ENCODE measurements around the gene CEBPZOS.
"Not testable (repeated sequence)": the region's sequence is repeated elsewhere in the genome, so short reads cannot be mapped to it uniquely, and the experiment has no call there.

CEBPZOS gene

GRCh38 chr2:37201766-37202165, 5.5 kb downstream of the CEBPZOS start:
- ATAC-seq (replicated peaks) (peak; percentile 91), DNase-seq (peak; percentile 12 to 30 (median 27))
- Mint-ChIP-seq H3K4me3 (peak overlapping the region in 1 of 2 donors; percentile 53), H3K9me3 (peaks cover 0 to under 1% of the 10 kb centered on the region in 2 donors), H3K27me3 (no peaks in the 10 kb centered on the region), H3K27ac (peak overlapping the region; percentile 67 to 84), H3K4me1 (ENCODE audit: low read depth in 2 of 2) (peaks cover 20 to 39% of the 10 kb centered on the region in 2 donors), H3K36me3 (ENCODE audit: insufficient read depth) (peaks cover 57% of the 10 kb centered on the region)

GRCh38 chr2:37203708-37204107, 7.4 kb downstream of the CEBPZOS start:
- no peak for ATAC-seq (replicated peaks)
- Mint-ChIP-seq H3K27ac (no peak overlapping the region), H3K36me3 (ENCODE audit: insufficient read depth) (peaks cover 54% of the 10 kb centered on the region), H3K27me3 (no peaks in the 10 kb centered on the region), H3K4me1 (ENCODE audit: low read depth in 2 of 2) (peaks cover 19 to 44% of the 10 kb centered on the region in 2 donors), H3K4me3 (no peak overlapping the region), H3K9me3 (peaks cover 5 to 14% of the 10 kb centered on the region in 2 donors)
- no peak for DNase-seq

- H3K4me1 Mint-ChIP-seq (ENCODE audit: low read depth in 2 of 2): peaks cover 15 to 37% of the 10 kb centered on the region in 2 donors
- not testable (repeated sequence) for H3K27ac Mint-ChIP-seq
- peaks cover 5 to 14% of the 10 kb centered on the region in 2 donors for H3K9me3 Mint-ChIP-seq
Observed at GRCh38 chr2:37205071-37205661, 8.9 kb downstream of the CEBPZOS start.

GRCh38 chr2:37205689-37206341, 9.5 kb downstream of the CEBPZOS start:
- peaks cover 72% of the 10 kb centered on the region for H3K36me3 Mint-ChIP-seq (ENCODE audit: insufficient read depth)
- ATAC-seq (replicated peaks) (no peak), DNase-seq (no peak)
- no peak overlapping the region for H3K27ac Mint-ChIP-seq
- peaks cover 15 to 37% of the 10 kb centered on the region in 2 donors for H3K4me1 Mint-ChIP-seq (ENCODE audit: low read depth in 2 of 2)
- no peaks in the 10 kb centered on the region for H3K27me3 Mint-ChIP-seq
- no peak overlapping the region for H3K4me3 Mint-ChIP-seq
- H3K9me3 Mint-ChIP-seq: peaks cover 5 to 14% of the 10 kb centered on the region in 2 donors

More at GRCh38 chr2:37205071-37205661, 8.9 kb downstream of the CEBPZOS start:
- not testable (repeated sequence) for DNase-seq; H3K27me3 Mint-ChIP-seq; ATAC-seq (replicated peaks); H3K4me3 Mint-ChIP-seq
- peaks cover 69% of the 10 kb centered on the region for H3K36me3 Mint-ChIP-seq (ENCODE audit: insufficient read depth)

GRCh38 chr2:37206760-37207159, 10.5 kb downstream of the CEBPZOS start:
- H3K4me3 Mint-ChIP-seq; H3K27me3 Mint-ChIP-seq; ATAC-seq (replicated peaks); DNase-seq: not testable (repeated sequence)
- Mint-ChIP-seq H3K36me3 (ENCODE audit: insufficient read depth) (peaks cover 72% of the 10 kb centered on the region), H3K9me3 (peaks cover 5 to 14% of the 10 kb centered on the region in 2 donors), H3K27ac (peak overlapping the region in 1 of 2 donors; percentile 46), H3K4me1 (ENCODE audit: low read depth in 2 of 2) (peaks cover 12 to 35% of the 10 kb centered on the region in 2 donors)

- Mint-ChIP-seq H3K27ac (no peak overlapping the region), H3K9me3 (peaks cover 5 to 14% of the 10 kb centered on the region in 2 donors), H3K4me3 (no peak overlapping the region), H3K4me1 (ENCODE audit: low read depth in 2 of 2) (peaks cover 5 to 17% of the 10 kb centered on the region in 2 donors), H3K27me3 (no peaks in the 10 kb centered on the region), H3K36me3 (ENCODE audit: insufficient read depth) (peaks cover 68% of the 10 kb centered on the region)
- DNase-seq (no peak), ATAC-seq (replicated peaks) (no peak)
Observed at GRCh38 chr2:37211212-37211611, 14.9 kb downstream of the CEBPZOS start.

GRCh38 chr2:37211939-37212338, 15.6 kb downstream of the CEBPZOS start:
- ATAC-seq (replicated peaks): no peak
- Mint-ChIP-seq H3K9me3 (peaks cover 5 to 11% of the 10 kb centered on the region in 2 donors), H3K36me3 (ENCODE audit: insufficient read depth) (peaks cover 75% of the 10 kb centered on the region), H3K27ac (no peak overlapping the region), H3K4me3 (no peak overlapping the region), H3K27me3 (no peaks in the 10 kb centered on the region), H3K4me1 (ENCODE audit: low read depth in 2 of 2) (peaks cover 5 to 12% of the 10 kb centered on the region in 2 donors)
- DNase-seq: no peak

- no peaks in the 10 kb centered on the region for H3K4me1 Mint-ChIP-seq (ENCODE audit: low read depth in 2 of 2)
- H3K4me3 Mint-ChIP-seq: no peak overlapping the region
- no peak for ATAC-seq (replicated peaks)
- peaks cover 65% of the 10 kb centered on the region for H3K36me3 Mint-ChIP-seq (ENCODE audit: insufficient read depth)
- H3K27me3 Mint-ChIP-seq: no peaks in the 10 kb centered on the region
- DNase-seq: no peak
- peak overlapping the region in 1 of 2 donors; percentile 44 for H3K27ac Mint-ChIP-seq
- no peaks in the 10 kb centered on the region for H3K9me3 Mint-ChIP-seq
Observed at GRCh38 chr2:37215250-37215649, 19.0 kb downstream of the CEBPZOS start.

- DNase-seq (no peak), ATAC-seq (replicated peaks) (no peak)
- H3K4me1 Mint-ChIP-seq (ENCODE audit: low read depth in 2 of 2): peaks cover 3 to 7% of the 10 kb centered on the region in 2 donors
- no peak overlapping the region for H3K27ac Mint-ChIP-seq
- peaks cover 55% of the 10 kb centered on the region for H3K36me3 Mint-ChIP-seq (ENCODE audit: insufficient read depth)
- no peaks in the 10 kb centered on the region for H3K27me3 Mint-ChIP-seq
- H3K4me3 Mint-ChIP-seq: no peak overlapping the region
- no peaks in the 10 kb centered on the region for H3K9me3 Mint-ChIP-seq
Observed at GRCh38 chr2:37219046-37219445, 22.8 kb downstream of the CEBPZOS start.

- Mint-ChIP-seq H3K4me1 (ENCODE audit: low read depth in 2 of 2) (peaks cover 20 to 29% of the 10 kb centered on the region in 2 donors), H3K27ac (peak overlapping the region in 1 of 2 donors; percentile 1), H3K9me3 (no peaks in the 10 kb centered on the region), H3K4me3 (no peak overlapping the region), H3K36me3 (ENCODE audit: insufficient read depth) (peaks cover 56% of the 10 kb centered on the region), H3K27me3 (no peaks in the 10 kb centered on the region)
- no peak for DNase-seq
- no peak for ATAC-seq (replicated peaks)
Observed at GRCh38 chr2:37223131-37223530, 26.8 kb downstream of the CEBPZOS start.

- Mint-ChIP-seq H3K4me1 (ENCODE audit: low read depth in 2 of 2) (peaks cover 20 to 29% of the 10 kb centered on the region in 2 donors), H3K36me3 (ENCODE audit: insufficient read depth) (peaks cover 55% of the 10 kb centered on the region), H3K9me3 (no peaks in the 10 kb centered on the region), H3K27ac (peak overlapping the region; percentile 1 to 29), H3K4me3 (no peak overlapping the region), H3K27me3 (no peaks in the 10 kb centered on the region)
- DNase-seq (no peak), ATAC-seq (replicated peaks) (no peak)
Observed at GRCh38 chr2:37224063-37224462, 27.8 kb downstream of the CEBPZOS start.

GRCh38 chr2:37225129-37225528, 28.8 kb downstream of the CEBPZOS start:
- H3K4me1 Mint-ChIP-seq (ENCODE audit: low read depth in 2 of 2): peaks cover 26 to 33% of the 10 kb centered on the region in 2 donors
- not testable (repeated sequence) for ATAC-seq (replicated peaks); DNase-seq; H3K4me3 Mint-ChIP-seq; H3K9me3 Mint-ChIP-seq; H3K27me3 Mint-ChIP-seq
- peak overlapping the region; percentile 26 to 29 for H3K27ac Mint-ChIP-seq
- peaks cover 61% of the 10 kb centered on the region for H3K36me3 Mint-ChIP-seq (ENCODE audit: insufficient read depth)

GRCh38 chr2:37226863-37227262, 30.6 kb downstream of the CEBPZOS start:
- H3K27ac Mint-ChIP-seq: no peak overlapping the region
- H3K36me3 Mint-ChIP-seq (ENCODE audit: insufficient read depth): peaks cover 46% of the 10 kb centered on the region
- no peaks in the 10 kb centered on the region for H3K9me3 Mint-ChIP-seq
- DNase-seq (no peak), ATAC-seq (replicated peaks) (no peak)
- no peak overlapping the region for H3K4me3 Mint-ChIP-seq
- H3K27me3 Mint-ChIP-seq: no peaks in the 10 kb centered on the region
- H3K4me1 Mint-ChIP-seq (ENCODE audit: low read depth in 2 of 2): peaks cover 26 to 33% of the 10 kb centered on the region in 2 donors

GRCh38 chr2:37228788-37229187, 32.5 kb downstream of the CEBPZOS start:
- Mint-ChIP-seq H3K27me3 (no peaks in the 10 kb centered on the region), H3K4me1 (ENCODE audit: low read depth in 2 of 2) (peaks cover 21 to 32% of the 10 kb centered on the region in 2 donors), H3K4me3 (no peak overlapping the region), H3K36me3 (ENCODE audit: insufficient read depth) (peaks cover 34% of the 10 kb centered on the region), H3K27ac (no peak overlapping the region), H3K9me3 (no peaks in the 10 kb centered on the region)
- DNase-seq (no peak), ATAC-seq (replicated peaks) (no peak)
